Measurements from ENCODE around the gene FHAD1. TPM values are rescaled to one million over a fixed set of nuclear protein-coding genes. Genes with fewer than 3 reads are reported as not detected.

FHAD1 gene
- total RNA-seq, 1 donor from 2014 or later, result 1.3 TPM

GRCh38 chr1:15275921-15276683 lies 29.1 kb downstream of the FHAD1 start:
- TF ChIP-seq, protein P1, sequence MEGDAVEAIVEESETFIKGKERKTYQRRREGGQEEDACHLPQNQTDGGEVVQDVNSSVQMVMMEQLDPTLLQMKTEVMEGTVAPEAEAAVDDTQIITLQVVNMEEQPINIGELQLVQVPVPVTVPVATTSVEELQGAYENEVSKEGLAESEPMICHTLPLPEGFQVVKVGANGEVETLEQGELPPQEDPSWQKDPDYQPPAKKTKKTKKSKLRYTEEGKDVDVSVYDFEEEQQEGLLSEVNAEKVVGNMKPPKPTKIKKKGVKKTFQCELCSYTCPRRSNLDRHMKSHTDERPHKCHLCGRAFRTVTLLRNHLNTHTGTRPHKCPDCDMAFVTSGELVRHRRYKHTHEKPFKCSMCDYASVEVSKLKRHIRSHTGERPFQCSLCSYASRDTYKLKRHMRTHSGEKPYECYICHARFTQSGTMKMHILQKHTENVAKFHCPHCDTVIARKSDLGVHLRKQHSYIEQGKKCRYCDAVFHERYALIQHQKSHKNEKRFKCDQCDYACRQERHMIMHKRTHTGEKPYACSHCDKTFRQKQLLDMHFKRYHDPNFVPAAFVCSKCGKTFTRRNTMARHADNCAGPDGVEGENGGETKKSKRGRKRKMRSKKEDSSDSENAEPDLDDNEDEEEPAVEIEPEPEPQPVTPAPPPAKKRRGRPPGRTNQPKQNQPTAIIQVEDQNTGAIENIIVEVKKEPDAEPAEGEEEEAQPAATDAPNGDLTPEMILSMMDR (IDR thresholded peaks at IDR 0.05; ENCODE audit: unreplicated experiment), result no peak
- Mint-ChIP-seq H3K4me1 (peaks cover 10% of the 10 kb centered on the region), H3K27me3 (ENCODE audit: low read depth) (peaks cover 6% of the 10 kb centered on the region), H3K36me3 (no peaks in the 10 kb centered on the region), H3K9me3 (no peaks in the 10 kb centered on the region), H3K27ac (no peak overlapping the region), H3K4me3 (no peak overlapping the region)
- DNase-seq (ENCODE audit: low spot score in 2 of 2, unreplicated experiment in 2 of 2), result no peak

DNA sequence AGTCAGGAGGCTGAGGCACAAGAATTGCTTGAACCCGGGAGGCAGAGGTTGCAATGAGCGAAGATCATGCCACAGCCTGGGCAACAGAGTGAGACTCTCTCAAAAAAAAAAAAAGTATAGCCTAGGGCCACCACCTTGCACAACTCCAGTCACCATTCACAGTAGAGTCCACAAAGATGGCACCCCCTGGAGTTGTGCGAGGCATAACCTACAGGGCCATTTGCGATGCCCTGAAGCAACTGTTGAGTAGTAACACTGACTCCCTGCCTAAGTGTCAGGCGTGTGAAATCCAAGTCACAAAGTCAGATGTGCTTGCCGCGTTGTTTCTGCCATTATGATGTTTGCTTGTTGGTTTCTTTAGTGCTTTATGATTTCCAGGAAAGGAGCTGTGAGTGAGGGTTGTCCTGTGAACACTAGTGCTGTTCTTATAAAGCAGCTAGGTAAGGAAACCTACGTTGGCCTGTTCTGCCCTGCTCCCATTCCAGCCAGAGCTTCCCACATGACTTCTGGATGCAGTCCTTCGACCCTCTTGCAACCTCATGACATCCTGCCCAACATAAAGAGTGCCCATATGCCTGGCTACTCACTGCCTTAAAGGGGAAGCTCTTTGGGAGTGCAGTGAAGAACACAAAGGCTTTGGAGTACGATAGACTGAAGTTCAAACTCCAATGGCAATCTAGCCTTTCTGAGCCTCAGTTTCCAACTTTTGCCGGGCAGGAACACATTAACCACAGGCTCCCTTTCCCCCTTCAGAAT lies 29.8 kb downstream of the FHAD1 start:
- peaks cover 12% of the 10 kb centered on the region for H3K4me1 Mint-ChIP-seq
- no peak overlapping the region for H3K4me3 Mint-ChIP-seq
- no peaks in the 10 kb centered on the region for H3K36me3 Mint-ChIP-seq
- peaks cover 6% of the 10 kb centered on the region for H3K27me3 Mint-ChIP-seq (ENCODE audit: low read depth)
- H3K27ac Mint-ChIP-seq, result no peak overlapping the region
- DNase-seq (ENCODE audit: low spot score in 2 of 2, unreplicated experiment in 2 of 2), result no peak
- TF ChIP-seq, protein P1 (IDR thresholded peaks at IDR 0.05; ENCODE audit: unreplicated experiment), result no peak
- no peaks in the 10 kb centered on the region for H3K9me3 Mint-ChIP-seq

DNA sequence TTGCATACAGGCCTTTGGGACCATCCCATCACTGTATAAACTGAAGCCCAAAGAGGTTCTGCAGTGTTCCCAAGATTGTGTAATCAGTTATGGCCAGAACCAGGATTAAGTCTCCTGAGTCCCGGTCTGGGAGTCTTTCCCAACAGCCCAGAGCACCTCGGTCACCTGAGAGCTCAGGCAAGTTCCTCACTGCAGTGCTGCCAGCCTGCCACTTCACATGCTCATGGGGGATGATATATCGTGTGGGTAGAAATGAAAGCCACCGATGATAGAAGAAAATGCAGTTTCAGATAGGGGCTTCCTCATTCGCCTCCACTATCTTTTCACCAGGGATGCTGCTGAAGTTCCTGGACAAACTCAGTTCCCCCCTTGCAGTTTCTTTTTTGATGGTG lies 30.4 kb downstream of the FHAD1 start:
- H3K36me3 Mint-ChIP-seq, result no peaks in the 10 kb centered on the region
- H3K4me1 Mint-ChIP-seq, result peaks cover 10% of the 10 kb centered on the region
- peaks cover 2% of the 10 kb centered on the region for H3K27me3 Mint-ChIP-seq (ENCODE audit: low read depth)
- no peak overlapping the region for H3K4me3 Mint-ChIP-seq
- H3K27ac Mint-ChIP-seq, result no peak overlapping the region
- DNase-seq (ENCODE audit: low spot score in 2 of 2, unreplicated experiment in 2 of 2), result no peak
- TF ChIP-seq, protein P1 (IDR thresholded peaks at IDR 0.05; ENCODE audit: unreplicated experiment), result no peak
- no peaks in the 10 kb centered on the region for H3K9me3 Mint-ChIP-seq

- no peak for DNase-seq (ENCODE audit: low spot score in 2 of 2, unreplicated experiment in 2 of 2)
- no peak overlapping the region for H3K27ac Mint-ChIP-seq
- H3K36me3 Mint-ChIP-seq, result no peaks in the 10 kb centered on the region
- peaks cover 10% of the 10 kb centered on the region for H3K4me1 Mint-ChIP-seq
- H3K9me3 Mint-ChIP-seq, result no peaks in the 10 kb centered on the region
- TF ChIP-seq, protein P1 (IDR thresholded peaks at IDR 0.05; ENCODE audit: unreplicated experiment), result no peak
- H3K27me3 Mint-ChIP-seq (ENCODE audit: low read depth), result peaks cover 2% of the 10 kb centered on the region
- no peak overlapping the region for H3K4me3 Mint-ChIP-seq
These were observed 30.9 kb downstream of the FHAD1 start for GRCh38 chr1:15277933-15278332.

- Mint-ChIP-seq H3K9me3 (no peaks in the 10 kb centered on the region), H3K27ac (no peak overlapping the region), H3K36me3 (no peaks in the 10 kb centered on the region), H3K4me3 (no peak overlapping the region), H3K4me1 (peaks cover 13% of the 10 kb centered on the region), H3K27me3 (ENCODE audit: low read depth) (no peaks in the 10 kb centered on the region)
- TF ChIP-seq, protein P1 (IDR thresholded peaks at IDR 0.05; ENCODE audit: unreplicated experiment), result no peak
- DNase-seq (ENCODE audit: low spot score in 2 of 2, unreplicated experiment in 2 of 2), result no peak
These were observed 32.7 kb downstream of the FHAD1 start for GRCh38 chr1:15279576-15280230.
